GM21528 (cell line): ENCODE results near the gene NR4A2.

ENCODE experiments used
- ATAC-seq: cut with Tn5 transposase; IDR thresholded peaks from one replicate; pipeline ENCODE4 v1.9.1; 2021; ENCODE audit warnings: mild to moderate bottlenecking, moderate library complexity; ENCODE audit not compliant: unreplicated experiment, low FRiP score

Gene NR4A2

GRCh38 chr2:156332534-156333273 lies at the start of gene NR4A2:
TSS of gene NR4A2 (minus strand) at chr2:156332721. CDS start at chr2:156330186, 2,535 bp downstream.
- peak; percentile 80 for ATAC-seq

- peak; percentile 99 for ATAC-seq
Observed at GRCh38 chr2:156380117-156380645, 47.7 kb upstream of the NR4A2 start.

DNA sequence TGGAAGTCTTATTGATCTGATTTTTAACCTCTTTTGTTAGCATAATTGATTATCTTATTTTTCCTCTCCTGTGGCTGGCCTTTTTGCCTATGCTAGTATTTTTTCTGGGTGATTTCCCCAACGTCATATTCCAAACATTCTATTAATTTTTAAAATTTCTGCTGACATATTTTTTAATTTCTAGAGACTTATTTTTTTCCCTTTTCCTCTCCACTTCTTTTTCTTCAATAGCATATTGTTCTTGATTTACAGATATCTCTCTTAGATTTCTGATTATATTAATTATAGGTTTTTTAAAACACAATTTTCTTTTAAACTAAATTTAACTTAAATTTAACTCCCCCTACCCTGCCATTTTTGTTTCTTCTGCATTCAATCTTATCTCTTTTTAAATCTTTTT lies 47.2 kb upstream of the NR4A2 start:
- no peak for ATAC-seq

GRCh38 chr2:156379071-156379470 lies 46.5 kb upstream of the NR4A2 start:
- no peak for ATAC-seq

DNA sequence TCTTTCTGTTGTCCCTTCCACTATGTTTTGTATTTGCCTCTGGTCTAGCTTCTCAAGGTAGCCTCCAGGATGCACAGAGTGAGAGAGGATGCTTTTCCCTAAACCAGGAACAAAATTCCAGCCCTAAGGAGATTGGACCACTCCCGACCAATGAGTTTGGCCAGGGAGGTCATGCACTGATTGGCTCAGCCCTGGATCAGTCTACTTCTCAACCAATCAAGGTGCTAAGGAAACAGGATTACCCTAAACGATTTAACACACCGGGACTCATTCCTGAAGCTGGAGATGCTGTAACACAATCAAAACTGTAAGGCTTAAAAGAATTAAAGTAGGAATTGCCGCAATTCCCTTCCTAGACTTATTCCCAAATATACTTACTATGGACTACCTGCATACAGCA lies 34.2 kb upstream of the NR4A2 start:
- no peak for ATAC-seq

DNA sequence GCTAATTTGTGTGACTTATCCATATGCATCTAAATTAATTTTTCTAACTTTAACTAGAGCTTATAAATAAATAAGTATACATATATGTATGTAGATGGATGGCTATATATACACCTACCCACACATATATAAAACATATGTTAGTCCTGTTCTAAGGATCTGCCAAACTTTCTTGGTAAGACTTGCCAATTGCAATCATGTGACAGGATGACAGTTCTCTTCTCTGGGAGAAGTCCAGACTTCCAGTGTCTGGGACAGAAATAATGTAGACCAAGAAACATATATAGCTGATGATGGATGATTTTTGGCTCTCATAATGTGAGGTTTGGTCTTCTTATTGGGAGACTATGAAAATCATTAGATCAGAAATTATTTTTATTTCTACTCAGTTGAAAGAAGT lies 30.6 kb upstream of the NR4A2 start:
- ATAC-seq = no peak

GRCh38 chr2:156356014-156356754 lies 23.7 kb upstream of the NR4A2 start:
- no peak for ATAC-seq

- ATAC-seq = no peak
Observed at GRCh38 chr2:156352911-156353310, 20.4 kb upstream of the NR4A2 start.

GRCh38 chr2:156350374-156351142 lies 18.0 kb upstream of the NR4A2 start:
- no peak for ATAC-seq

DNA sequence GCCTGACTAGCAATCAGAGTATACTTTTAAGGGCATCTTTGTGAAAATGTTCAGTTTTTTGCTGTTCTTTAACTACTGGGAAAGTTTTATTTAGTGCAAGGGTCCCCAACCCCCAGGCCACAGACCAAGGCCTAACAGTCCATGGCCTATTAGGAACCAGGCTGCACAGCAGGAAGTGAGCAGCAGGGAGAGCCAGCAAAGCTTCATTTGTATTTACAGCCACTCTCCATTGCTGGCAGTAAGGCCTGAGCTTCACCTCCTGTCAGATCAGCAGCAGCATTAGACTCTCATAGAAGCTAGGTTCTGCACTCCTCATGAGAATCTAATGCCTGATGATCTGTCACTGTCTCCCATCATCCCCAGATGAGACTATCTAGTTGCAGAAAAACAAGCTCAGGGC lies 17.1 kb upstream of the NR4A2 start:
- no peak for ATAC-seq

DNA sequence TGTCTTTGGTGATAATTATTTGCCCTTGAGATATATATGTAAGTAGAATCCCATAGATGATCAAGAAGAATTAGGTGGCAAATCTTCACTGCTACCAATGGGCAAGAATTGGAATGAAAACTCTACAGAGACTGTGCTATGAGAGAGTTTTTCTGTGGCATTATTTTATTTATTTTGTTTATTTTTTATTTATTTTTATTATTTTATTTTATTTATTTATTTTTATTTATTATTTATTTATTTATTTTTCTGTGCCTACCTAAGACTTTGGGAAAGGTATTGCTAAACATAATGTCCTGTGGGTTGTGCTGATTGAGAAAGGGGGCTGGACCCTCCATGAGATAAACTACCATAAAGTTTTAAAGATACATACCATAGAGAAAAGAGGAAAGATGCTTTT lies 16.6 kb upstream of the NR4A2 start:
- no peak for ATAC-seq

- ATAC-seq = no peak
Observed at GRCh38 chr2:156347431-156347830, 14.9 kb upstream of the NR4A2 start.

DNA sequence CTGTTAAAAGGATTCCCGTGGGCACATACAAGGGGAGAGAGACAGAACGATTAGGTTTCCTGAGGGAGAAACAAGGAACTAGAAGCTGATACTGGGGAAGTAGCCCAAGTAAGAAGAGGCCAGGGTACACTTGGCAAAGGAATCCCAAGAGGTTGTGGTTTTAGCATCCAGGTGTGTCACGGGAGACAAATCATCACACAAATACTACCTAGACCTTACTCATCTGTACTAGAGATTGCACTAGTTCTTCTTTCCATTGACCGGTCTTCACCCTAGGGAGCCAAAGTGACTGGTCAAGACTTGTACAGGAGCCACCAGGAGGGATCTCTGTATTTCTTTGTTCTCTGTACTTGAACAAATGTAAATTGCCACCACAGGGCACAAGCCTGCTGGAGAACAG lies 14.2 kb upstream of the NR4A2 start:
- no peak for ATAC-seq

DNA sequence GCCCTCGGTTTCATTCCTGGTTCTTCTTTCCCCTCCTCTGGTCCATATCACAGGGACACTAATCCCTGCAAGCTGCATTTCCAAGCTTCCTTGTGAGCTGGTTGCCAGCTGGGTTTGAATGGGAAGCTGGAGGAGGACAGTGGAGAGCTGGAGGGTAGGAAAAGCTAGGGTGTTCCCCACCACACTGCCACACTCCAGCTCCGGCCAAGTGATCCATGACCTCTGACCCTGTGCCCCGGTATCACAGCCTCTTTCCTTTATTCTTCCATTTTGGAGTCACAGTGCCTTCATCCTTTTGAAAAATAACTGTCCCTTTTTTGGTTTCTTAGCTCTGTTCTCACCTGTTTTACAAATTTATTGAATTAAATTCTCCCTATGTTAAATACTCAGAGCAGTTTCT lies 13.1 kb upstream of the NR4A2 start:
- ATAC-seq = no peak

DNA sequence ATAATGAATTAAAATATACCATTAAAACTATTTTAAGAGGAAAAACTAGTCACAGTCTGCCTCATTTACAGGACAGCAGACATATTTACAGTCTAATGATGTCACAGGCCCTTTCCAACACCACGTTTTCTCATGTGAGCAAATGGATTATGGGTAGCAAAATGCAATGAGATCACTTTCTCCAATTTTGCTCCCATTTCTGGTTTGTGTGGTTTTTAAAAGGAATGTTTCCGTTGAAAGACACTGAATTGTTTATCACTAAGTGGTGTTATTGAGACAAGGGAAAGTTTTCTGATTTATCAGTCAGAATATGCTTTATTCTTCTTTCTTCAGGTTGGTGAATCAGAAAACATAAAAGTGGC lies 11.4 kb upstream of the NR4A2 start:
- no peak for ATAC-seq

DNA sequence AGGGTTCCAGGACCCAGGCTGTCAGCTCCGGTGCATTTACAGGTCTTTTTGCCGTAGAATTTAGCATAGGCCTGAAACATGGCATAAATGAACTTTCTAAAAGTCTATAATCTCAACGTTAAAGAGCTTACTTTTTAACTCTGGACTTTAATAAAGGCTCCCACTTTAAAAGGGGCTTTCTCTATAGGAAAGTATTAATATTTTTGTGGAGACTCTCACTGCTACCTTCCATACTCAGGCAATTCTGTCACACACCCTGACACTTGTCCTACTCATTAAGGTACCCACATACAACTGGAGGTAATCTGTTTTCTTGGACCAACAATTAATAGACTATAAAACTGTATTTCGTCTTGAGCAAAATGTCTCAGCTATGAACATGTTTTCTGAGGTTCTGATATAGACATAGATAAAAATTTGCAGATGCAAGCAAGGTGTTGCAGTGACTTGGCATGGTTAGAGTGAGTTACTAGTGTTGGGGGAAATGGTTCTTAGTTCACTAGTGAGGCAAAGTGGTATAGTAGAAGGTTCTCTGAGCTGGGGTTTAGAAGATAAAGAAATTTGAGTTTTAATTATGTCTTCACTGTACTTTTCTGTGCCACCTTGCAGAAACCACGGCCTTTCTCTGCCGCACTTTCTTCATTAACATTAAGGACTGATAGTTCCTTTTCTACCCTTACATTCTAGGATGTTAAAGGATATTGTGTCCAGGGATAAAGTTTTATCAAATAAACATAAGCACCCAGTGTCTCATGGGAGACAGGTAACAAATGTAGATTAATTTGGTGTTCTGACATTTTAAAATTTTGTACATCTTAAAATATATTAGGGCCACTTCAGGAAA lies 10.8 kb upstream of the NR4A2 start:
- no peak for ATAC-seq

GRCh38 chr2:156342254-156343095 lies 10.0 kb upstream of the NR4A2 start:
- ATAC-seq = peak; percentile 62

DNA sequence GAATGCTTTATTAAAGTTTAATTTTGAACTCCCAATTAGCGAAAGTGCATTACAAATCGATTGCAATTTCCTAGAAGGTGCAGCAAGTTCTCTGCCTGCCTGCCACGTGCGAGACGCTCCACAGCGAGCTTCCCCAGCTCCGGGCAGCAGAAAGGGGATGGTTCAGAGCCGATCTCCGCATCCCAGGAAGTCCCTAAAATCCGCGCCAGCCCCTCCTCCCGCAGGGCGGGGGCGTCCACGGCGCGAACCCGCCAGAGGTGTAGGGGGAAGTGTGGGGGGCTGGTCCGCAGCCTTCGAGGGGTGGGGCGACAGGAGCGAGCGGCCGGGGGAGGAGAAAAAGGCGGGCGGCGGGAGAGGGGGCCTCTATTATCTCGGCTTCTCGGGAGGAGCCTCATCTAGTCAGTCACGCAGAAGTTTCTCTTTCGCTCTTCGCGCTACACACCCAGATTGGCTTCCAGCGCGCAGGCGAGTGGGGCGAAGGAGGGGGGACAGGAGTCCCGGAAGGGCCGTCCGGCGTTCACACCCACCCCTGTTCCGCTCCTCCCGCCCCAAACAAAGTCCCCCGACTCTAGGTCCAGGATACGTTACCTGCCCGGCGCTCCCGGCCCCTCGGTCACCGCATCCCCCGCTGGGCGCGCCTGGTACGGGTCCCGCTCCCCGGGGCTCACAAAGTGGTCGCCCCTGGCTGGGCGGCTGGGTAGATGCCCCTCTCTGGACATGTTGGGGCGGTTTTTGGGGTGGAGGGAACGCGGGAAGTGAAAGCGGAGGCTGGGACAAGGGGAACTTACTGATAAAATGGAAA lies 9.1 kb upstream of the NR4A2 start:
- peak; percentile 90 for ATAC-seq
